ENCODE results near the gene ZC3H12C.

DNA sequence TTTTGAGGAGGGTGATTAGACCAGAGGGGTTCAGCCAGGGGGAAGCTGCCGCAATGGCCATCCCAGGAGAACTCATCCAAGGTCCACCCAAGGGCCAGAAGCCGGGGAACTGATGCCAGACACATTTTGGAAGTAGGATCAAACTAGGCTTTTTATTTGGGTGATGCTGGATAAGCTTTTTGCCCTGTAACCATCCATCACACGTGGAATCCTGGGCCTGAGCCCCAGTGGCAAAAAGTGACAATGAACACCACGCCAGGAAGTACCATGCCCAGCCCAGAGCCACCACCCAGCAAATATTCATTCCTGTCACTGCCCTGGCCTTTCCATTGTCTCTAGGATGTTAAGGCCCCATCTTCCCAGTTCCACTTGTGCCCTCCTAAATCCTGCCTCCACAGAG is 85.9 kb downstream of the ZC3H12C start:
- TF ChIP-seq SUZ12 (IDR thresholded peaks at IDR 0.05; ENCODE audit: extremely low read depth, insufficient read depth, insufficient read length), result no peak
- no peak for TF ChIP-seq YY1 (IDR thresholded peaks at IDR 0.05; ENCODE audit: insufficient read depth, insufficient read length)

Data from NT2/D1 (cell line).